ENCODE measurements around the gene TEX22.

The TEX22 gene

GRCh38 chr14:105401699-105402098 is 3.4 kb downstream of the TEX22 start:
- Histone ChIP-seq H3K4me3 (no peak overlapping the region), H3K27ac (no peak overlapping the region)
- no peak for TF ChIP-seq CTCF (IDR thresholded peaks at IDR 0.05)
- no peak for DNase-seq (ENCODE audit: low spot score)

DNA sequence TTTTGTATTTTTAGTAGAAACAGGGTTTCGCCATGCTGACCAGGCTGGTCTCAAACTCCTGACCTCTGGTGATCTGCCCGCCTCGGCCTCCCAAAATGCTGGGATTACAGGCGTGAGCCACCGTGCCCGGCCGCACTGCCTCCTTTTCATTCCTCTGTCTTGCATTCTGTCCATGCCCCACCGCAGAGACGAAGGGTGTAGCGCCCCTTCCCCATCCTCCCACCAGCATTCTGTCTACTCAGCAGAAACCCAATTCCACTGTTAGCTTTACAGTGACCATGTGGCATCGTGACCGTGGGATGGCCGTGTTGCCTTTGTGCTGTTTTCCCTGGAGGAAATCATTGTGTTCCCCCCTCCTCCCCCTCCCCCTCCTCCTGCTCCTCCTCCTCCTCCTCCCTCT is 10.3 kb downstream of the TEX22 start:
- DNase-seq (ENCODE audit: low spot score): no peak
- no peak overlapping the region for H3K4me3 ChIP-seq
- no peak overlapping the region for H3K27ac ChIP-seq
- no peak for TF ChIP-seq CTCF (IDR thresholded peaks at IDR 0.05)

- no peak for TF ChIP-seq CTCF (IDR thresholded peaks at IDR 0.05)
- H3K4me3 ChIP-seq: no peak overlapping the region
- DNase-seq (ENCODE audit: low spot score): no peak
- no peak overlapping the region for H3K27ac ChIP-seq
Observed at GRCh38 chr14:105409364-105409763, 11.0 kb downstream of the TEX22 start.

DNA sequence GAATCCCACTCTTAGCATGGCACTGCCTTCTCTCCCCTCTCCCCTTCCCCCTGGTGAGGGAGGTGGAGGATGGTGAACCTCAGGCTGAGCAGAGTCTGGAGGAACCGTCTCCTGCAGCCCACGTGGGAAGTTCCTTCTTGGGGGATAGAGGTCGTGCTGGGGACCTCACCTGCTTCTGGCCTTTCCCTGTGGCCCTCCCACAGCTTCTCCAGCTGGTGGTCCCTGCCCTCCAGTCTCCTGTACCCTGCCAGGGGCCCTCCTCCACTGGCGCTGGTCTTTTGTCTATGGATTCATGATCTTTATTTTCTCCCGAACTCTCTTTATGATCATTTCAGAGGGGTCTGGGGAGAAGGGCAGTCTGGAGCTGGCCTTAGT is 12.3 kb downstream of the TEX22 start:
- Histone ChIP-seq H3K4me3 (peak overlapping the region; percentile 65), H3K27ac (no peak overlapping the region)
- no peak for DNase-seq (ENCODE audit: low spot score)
- TF ChIP-seq CTCF (IDR thresholded peaks at IDR 0.05): no peak

DNA sequence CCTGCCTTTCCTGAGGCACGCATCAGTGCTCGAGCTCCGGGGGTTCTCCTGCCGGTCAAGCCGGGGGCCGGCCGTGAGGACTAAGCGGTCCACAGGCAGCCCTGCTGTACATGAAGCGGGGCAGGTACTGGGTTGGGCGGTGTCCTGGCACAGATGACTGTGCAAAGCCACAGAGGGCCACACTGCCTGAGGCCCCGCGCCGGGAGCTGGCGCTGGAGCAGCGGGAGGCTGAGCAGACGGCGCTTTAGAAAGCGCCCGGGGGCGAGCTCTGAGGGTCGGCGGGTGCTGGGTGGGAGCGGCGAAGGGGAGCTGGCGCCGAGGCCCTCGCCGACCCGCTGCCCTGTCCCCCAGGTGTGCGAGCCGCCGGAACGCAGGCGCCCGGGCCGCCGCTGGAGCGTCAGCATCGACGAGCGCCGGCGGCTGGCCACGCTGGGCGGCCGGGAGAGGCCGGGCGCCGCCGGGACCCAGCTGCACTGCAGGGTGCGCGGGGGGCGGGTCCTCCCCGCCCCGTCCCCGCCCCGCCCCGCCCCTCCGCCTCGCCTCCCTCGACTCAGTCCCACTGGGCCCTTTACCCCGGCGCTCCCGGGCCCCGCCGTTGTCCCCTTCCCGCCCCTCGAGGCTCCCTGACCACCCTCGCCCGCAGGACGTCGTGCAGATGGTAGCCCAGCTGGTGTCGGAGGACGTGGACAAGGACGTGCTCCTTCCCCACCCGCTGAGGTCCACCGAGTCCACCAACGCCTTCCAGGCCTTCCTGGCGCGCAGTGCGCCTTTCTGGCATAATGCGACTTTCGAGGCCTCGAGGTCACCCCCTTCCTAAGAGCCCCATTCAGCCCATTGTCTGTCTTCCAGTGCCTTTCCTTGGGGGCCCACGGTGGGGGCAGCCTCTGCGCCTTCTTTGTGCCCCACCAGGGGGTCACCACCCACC is 12.9 kb downstream of the TEX22 start:
- Histone ChIP-seq H3K27ac (no peak overlapping the region), H3K4me3 (peak overlapping the region; percentile 65)
- TF ChIP-seq CTCF (IDR thresholded peaks at IDR 0.05): no peak
- DNase-seq (ENCODE audit: low spot score): peak; percentile 72

DNA sequence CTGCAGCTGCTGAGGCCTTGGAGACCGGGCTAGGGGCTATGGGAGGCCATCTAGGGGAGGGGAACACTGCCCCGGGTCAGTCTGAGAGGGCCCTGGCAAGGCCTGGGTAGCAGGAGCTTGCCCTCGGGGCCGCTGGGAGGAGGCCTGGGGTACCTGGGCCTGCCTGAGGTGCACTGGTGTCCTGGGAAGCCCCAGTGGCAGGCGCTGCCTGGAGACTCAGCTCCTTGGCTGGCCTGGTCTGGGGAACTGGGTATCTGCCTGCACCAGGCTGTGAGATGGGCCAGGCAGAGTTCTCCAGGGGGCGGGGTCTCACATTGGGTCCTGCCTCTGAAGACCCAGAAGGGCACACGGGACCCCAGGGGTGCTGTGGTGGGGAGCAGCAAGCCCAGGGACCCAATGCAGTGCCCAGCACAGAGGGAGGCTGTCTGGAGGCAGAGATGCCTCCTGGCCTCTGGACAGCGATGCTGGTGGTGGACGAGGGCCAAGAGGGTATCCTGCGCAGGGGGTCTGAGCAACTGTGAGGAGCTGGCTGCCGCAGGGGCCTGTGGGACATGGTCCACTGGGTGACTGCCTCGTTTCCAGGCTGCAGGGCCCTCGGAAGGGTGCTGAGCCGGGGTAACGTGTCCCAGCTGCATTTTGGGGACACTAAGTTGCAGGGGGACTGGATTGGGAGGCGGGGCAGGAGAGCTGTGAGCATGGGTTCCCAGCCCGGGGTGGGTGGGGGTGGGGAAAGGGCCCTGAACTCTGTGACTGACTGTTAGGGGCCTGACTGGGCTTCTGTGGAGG is 13.8 kb downstream of the TEX22 start:
- peak; percentile 74 for DNase-seq (ENCODE audit: low spot score)
- H3K27ac ChIP-seq: no peak overlapping the region
- TF ChIP-seq CTCF (IDR thresholded peaks at IDR 0.05): no peak
- H3K4me3 ChIP-seq: peak overlapping the region; percentile 65

Data from coronary artery (tissue), 2 donors.